ENCODE measurements around the gene DIAPH2.

The DIAPH2 gene

GRCh38 chrX:97016106-97016505, 331.5 kb downstream of the DIAPH2 start:
- Histone ChIP-seq H3K4me3 (ENCODE audit: low read depth in 1 of 2, low read length in 1 of 2) (no peak overlapping the region), H3K9me3 (no peaks in the 10 kb centered on the region), H3K36me3 (no peaks in the 10 kb centered on the region), H3K27ac (no peak overlapping the region), H3K27me3 (no peaks in the 10 kb centered on the region), H3K4me1 (ENCODE audit: control insufficient read depth in 1 of 2, insufficient read depth in 1 of 2, low read depth in 1 of 2, low read length in 1 of 2) (no peaks in the 10 kb centered on the region)
- no peak for TF ChIP-seq CTCF (IDR thresholded peaks at IDR 0.05)

DNA sequence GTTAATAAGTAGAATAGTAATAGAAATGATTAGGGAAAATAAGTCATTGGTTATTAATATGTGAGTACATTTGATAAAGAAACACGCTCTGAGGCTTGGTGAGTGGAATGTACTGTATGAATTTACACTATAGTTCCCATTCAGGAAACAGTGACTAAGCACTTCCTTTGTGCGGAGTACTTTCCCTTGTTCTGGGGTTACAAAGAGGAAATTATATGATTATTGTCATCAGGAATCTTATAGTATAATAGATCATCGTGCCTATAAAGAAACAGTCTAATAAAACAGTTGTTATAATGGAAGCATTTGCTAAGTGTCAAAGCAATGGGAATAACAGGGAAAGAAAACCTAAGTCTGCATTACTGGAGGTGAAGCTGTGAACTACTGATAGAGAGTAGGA, 337.0 kb downstream of the DIAPH2 start:
- H3K27me3 ChIP-seq, result no peaks in the 10 kb centered on the region
- no peak overlapping the region for H3K27ac ChIP-seq
- H3K4me3 ChIP-seq (ENCODE audit: low read depth in 1 of 2, low read length in 1 of 2), result no peak overlapping the region
- H3K36me3 ChIP-seq, result no peaks in the 10 kb centered on the region
- TF ChIP-seq CTCF (IDR thresholded peaks at IDR 0.05), result no peak
- H3K9me3 ChIP-seq, result no peaks in the 10 kb centered on the region
- H3K4me1 ChIP-seq (ENCODE audit: control insufficient read depth in 1 of 2, insufficient read depth in 1 of 2, low read depth in 1 of 2, low read length in 1 of 2), result no peaks in the 10 kb centered on the region

DNA sequence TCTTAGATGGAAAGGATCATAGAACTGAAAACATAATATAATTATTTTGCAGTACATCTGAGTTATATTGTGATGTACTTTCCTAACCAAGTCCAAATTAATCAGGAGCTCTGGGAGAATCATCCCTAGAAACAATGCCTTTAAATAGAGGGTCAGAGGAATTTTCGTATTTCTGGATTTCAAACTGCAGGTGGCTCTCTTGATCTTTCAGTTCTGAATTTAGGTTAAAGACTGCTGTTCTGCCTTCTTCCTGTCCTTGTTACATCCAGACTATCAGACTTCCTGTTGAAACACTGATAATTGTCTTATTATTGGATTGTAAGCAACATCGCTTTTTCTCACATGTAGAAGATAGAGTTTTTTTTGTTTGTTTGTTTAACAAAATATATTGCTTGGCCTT, 341.8 kb downstream of the DIAPH2 start:
- H3K27me3 ChIP-seq, result no peaks in the 10 kb centered on the region
- no peak overlapping the region for H3K4me3 ChIP-seq (ENCODE audit: low read depth in 1 of 2, low read length in 1 of 2)
- no peak for TF ChIP-seq CTCF (IDR thresholded peaks at IDR 0.05)

GRCh38 chrX:97027384-97027922, 342.8 kb downstream of the DIAPH2 start:
- H3K9me3 ChIP-seq, result no peaks in the 10 kb centered on the region
- H3K27ac ChIP-seq, result no peak overlapping the region
- no peak for TF ChIP-seq CTCF (IDR thresholded peaks at IDR 0.05)
- no peak overlapping the region for H3K4me3 ChIP-seq (ENCODE audit: low read depth in 1 of 2, low read length in 1 of 2)
- no peaks in the 10 kb centered on the region for H3K4me1 ChIP-seq (ENCODE audit: control insufficient read depth in 1 of 2, insufficient read depth in 1 of 2, low read depth in 1 of 2, low read length in 1 of 2)
- H3K27me3 ChIP-seq, result no peaks in the 10 kb centered on the region
- H3K36me3 ChIP-seq, result no peaks in the 10 kb centered on the region

More for the DNA sequence above, 341.8 kb downstream of the DIAPH2 start:
- no peaks in the 10 kb centered on the region for H3K36me3 ChIP-seq
- H3K4me1 ChIP-seq (ENCODE audit: control insufficient read depth in 1 of 2, insufficient read depth in 1 of 2, low read depth in 1 of 2, low read length in 1 of 2), result no peaks in the 10 kb centered on the region
- no peak overlapping the region for H3K27ac ChIP-seq
- no peaks in the 10 kb centered on the region for H3K9me3 ChIP-seq

DNA sequence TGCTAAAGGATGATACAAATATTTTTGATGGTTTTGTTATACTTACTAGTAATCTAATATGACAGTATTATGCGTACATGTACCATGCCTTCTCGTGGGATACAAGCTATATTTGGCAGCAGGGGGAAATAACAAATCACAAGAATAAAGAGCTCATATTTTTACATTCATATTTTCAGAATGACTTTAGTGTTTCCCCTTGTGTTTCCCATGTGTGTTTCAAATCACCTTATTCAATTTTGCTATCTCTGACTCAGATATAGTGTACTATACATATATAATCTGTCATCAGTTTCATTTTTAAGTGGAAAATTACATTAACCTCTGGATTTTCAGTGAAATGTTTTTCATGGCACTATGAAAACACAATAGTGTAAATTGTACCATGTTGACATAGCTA, 345.8 kb downstream of the DIAPH2 start:
- Histone ChIP-seq H3K27ac (no peak overlapping the region), H3K36me3 (no peaks in the 10 kb centered on the region), H3K9me3 (no peaks in the 10 kb centered on the region), H3K27me3 (no peaks in the 10 kb centered on the region), H3K4me3 (ENCODE audit: low read depth in 1 of 2, low read length in 1 of 2) (no peak overlapping the region), H3K4me1 (ENCODE audit: control insufficient read depth in 1 of 2, insufficient read depth in 1 of 2, low read depth in 1 of 2, low read length in 1 of 2) (peaks cover 0 to 4% of the 10 kb centered on the region in 2 experiments)
- no peak for TF ChIP-seq CTCF (IDR thresholded peaks at IDR 0.05)

DNA sequence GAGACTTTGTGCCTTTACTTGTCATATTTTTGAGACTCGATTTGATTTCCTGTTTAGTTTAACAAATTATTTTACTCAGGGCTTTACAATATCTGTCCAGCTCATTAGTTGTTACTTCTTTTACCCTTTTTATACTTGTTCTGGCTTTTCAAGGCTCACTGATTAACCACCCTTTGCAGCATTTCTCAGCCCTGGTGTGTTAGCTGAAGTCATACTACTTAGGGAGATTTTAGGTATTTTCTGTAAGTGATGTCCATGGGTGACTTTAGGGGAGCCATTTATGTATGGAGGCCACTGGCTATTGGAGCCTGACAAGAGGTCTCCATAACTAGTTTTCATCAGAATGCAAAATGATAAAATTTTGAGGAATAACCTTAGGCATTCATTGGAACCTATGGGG, 346.3 kb downstream of the DIAPH2 start:
- Histone ChIP-seq H3K36me3 (no peaks in the 10 kb centered on the region), H3K4me3 (ENCODE audit: low read depth in 1 of 2, low read length in 1 of 2) (no peak overlapping the region), H3K27ac (no peak overlapping the region), H3K4me1 (ENCODE audit: control insufficient read depth in 1 of 2, insufficient read depth in 1 of 2, low read depth in 1 of 2, low read length in 1 of 2) (peaks cover 0 to 4% of the 10 kb centered on the region in 2 experiments), H3K9me3 (no peaks in the 10 kb centered on the region), H3K27me3 (no peaks in the 10 kb centered on the region)
- TF ChIP-seq CTCF (IDR thresholded peaks at IDR 0.05), result no peak

Data from neutrophil (primary cell).